Spleen (tissue), 11 donors: ENCODE data around the gene PARD6G. TPM values are rescaled to one million over a fixed set of nuclear protein-coding genes. Genes with fewer than 3 reads are reported as not detected.

Experiments used
- DNase-seq: peaks from one replicate; pipeline ENCODE4 v3.0.0-alpha.2; 2020
- H3K27ac ChIP-seq, 8 donors: fragments of 200-600 bp; sonication (generic) in 7 of 8; 1 replicate in 4 of 8; 2 replicates in 4 of 8; pipeline versions ENCODE4 v1.5.0 to v1.8.0; 2016 to 2021; ENCODE audit warnings: inconsistent platforms in 4 of 8, mild to moderate bottlenecking in 4 of 8, moderate library complexity in 1 of 8
- H3K27me3 ChIP-seq, 7 donors: fragments of 200-600 bp; sonication (generic) in 6 of 7; replicated peaks in 1 of 7; 1 replicate in 4 of 7; 2 replicates in 3 of 7; pipeline versions ENCODE4 v1.5.0 to v1.8.0; 2016 to 2021; ENCODE audit warnings: inconsistent platforms in 3 of 7, mild to moderate bottlenecking in 1 of 7
- H3K36me3 ChIP-seq, 6 donors: fragments of 200-600 bp; sonication (generic) in 5 of 6; 1 replicate in 4 of 6; 2 replicates in 2 of 6; pipeline versions ENCODE4 v1.5.0 to v1.8.0; 2016 to 2021; ENCODE audit warnings: inconsistent platforms in 2 of 6
- H3K4me1 ChIP-seq, 6 donors: fragments of 200-600 bp; sonication (generic) in 5 of 6; 1 replicate in 3 of 6; 2 replicates in 3 of 6; pipeline versions ENCODE4 v1.5.0 to v1.8.0; 2016 to 2021; ENCODE audit warnings: inconsistent platforms in 3 of 6
- H3K4me3 ChIP-seq, 8 donors: fragments of 200-600 bp; sonication (generic) in 7 of 8; 1 replicate in 4 of 8; 2 replicates in 4 of 8; pipeline versions ENCODE4 v1.5.0 to v1.8.0; 2016 to 2021; ENCODE audit warnings: inconsistent platforms in 4 of 8, mild to moderate bottlenecking in 4 of 8, moderate library complexity in 2 of 8
- H3K9me3 ChIP-seq, 8 donors: fragments of 200-600 bp; sonication (generic) in 7 of 8; 1 replicate in 4 of 8; 2 replicates in 4 of 8; pipeline versions ENCODE4 v1.5.0 to v1.8.0; 2016 to 2021; ENCODE audit warnings: inconsistent platforms in 4 of 8
- POLR2A ChIP-seq, 3 donors: fragments of 450-650 bp; IDR thresholded peaks; one replicate each; pipeline ENCODE4 v1.5.1; 2017; ENCODE audit warnings: antibody characterized with exemption in 3 of 3, mild to moderate bottlenecking in 1 of 3
- POLR2AphosphoS5 ChIP-seq, 3 donors: sonication (generic); formaldehyde crosslinking; IDR thresholded peaks; one replicate each; pipeline ENCODE4 v1.5.1; 2017; ENCODE audit warnings: antibody characterized with exemption in 3 of 3
- WGBS, 5 donors: extraction: QIAGEN DNeasy Blood & Tissue Kit in 3 of 5; methylation state at CpG; one replicate each; pipeline versions ENCODE4 v1.1.5 to v1.1.7; 2013 to 2018; 5-methylcytosine and 5-hydroxymethylcytosine counted together
- intact Hi-C: fragments of 100-400 bp; cut with DNase I; formaldehyde crosslinking; loops from one replicate; pipeline ENCODE4 v1.15.0; 2023; ENCODE audit warnings: low total_unique reads
- polyA plus RNA-seq, 3 donors: library from polyadenylated mRNA; stranded (reverse); fragments of 200-250 nt; gene quantifications; one replicate each; pipeline ENCODE4 v1.2.1, GENCODE V29; 2013
- total RNA-seq, 7 donors: library from RNA; depleted of rRNA in 3 of 7; stranded (reverse); fragments of >200 nt in 3 of 7; fragmentation: NEBNext Ultra II Directional in 4 of 7; extraction: Animal tissue kit (Norgen Biotek cat#: 25700) in 4 of 7; gene quantifications; one replicate each; pipeline versions ENCODE4 v1.1.0 to v1.2.1, GENCODE V29; 2016 to 2021
- TF ChIP-seq, protein P1 (sequence below), 11 experiments: fragments of 200-600 bp in 7 of 11; fragments of 450-650 bp in 4 of 11; sonication (generic) in 4 of 11; IDR thresholded peaks in 8 of 11; conservative IDR thresholded peaks in 3 of 11; 1 replicate in 7 of 11; 2 replicates in 4 of 11; pipeline versions ENCODE4 v1.4.0 to v1.8.0; 2016 to 2021; ENCODE audit warnings: antibody characterized with exemption in 11 of 11, inconsistent platforms in 4 of 11, mild to moderate bottlenecking in 1 of 11
- donor health status: healthy with polysubstance abuse.
- donor health status: DM: no; HTN: no; CAD: no; lungs with moderate emphysema.
- donor health status: DM: no; HTN: no; CAD: no.
- donor health status: Bipolar disorder and iron deficiency.
- donor health status: healthy.
- donor health status: DM: no; HTN: no; CAD: no.
- donor health status: DM: yes; HTN: yes; CAD: no.

The PARD6G gene
- total and polyA plus RNA-seq, 10 donors = 0.30 to 6.8 (median 2.4) TPM

DNA sequence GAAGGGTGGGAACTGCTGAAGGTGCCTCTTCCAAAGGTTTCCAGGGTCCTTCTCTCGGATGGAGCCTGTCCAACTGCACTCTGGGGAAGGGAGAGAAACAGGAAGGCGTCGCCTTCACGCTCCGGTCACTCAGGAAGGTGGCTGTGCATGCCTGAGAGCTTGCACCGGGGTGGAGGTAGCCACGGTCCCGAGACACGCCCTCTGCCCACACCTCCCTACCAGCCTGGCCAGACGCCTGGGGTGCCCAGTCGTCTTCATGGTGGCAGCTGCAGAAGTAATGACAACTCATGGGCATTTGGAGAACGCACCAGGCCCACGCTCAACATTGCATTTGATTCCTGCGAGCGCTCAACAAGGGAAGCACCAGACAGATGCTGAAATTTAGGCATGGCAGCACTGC is 78.3 kb downstream of the PARD6G start:
- no peak for DNase-seq
- WGBS, 5 donors = 79 to 89% (median 80%) methylated on average over 9 to 15 of the region's 15 CpGs
- Histone ChIP-seq H3K27me3 (peaks cover 0 to 61% (median 6%) of the 10 kb centered on the region in 7 donors), H3K4me1 (peaks cover 0 to 15% (median 7%) of the 10 kb centered on the region in 6 donors), H3K27ac (no peak overlapping the region), H3K4me3 (no peak overlapping the region), H3K36me3 (no peaks in the 10 kb centered on the region), H3K9me3 (peaks cover 2 to 24% (median 22%) of the 10 kb centered on the region in 8 donors)
- intact Hi-C loops = no loop called here
- TF ChIP-seq POLR2AphosphoS5 (IDR thresholded peaks at IDR 0.05) = no peak
- TF ChIP-seq POLR2A (IDR thresholded peaks at IDR 0.05) = no peak

DNA sequence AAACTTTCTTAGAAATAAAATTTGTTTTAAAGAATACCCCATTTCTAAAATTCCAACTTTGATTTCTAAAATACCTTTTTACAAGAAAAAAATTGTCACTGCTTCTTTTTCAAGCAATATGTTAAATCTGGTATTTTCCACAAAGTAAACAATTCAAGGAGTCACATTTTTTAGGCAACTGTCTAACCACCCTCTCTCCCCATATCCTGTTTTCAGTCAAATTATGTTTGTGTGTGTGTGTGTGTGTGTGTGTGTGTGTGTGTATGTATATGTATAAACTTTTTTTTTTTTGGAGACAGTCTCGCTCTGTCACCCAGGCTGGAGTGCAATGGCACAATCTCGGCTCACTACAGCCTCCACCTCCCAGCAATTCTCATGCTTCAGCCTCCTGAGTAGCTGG is 79.0 kb downstream of the PARD6G start:
- Histone ChIP-seq H3K27ac (no peak overlapping the region), H3K4me3 (no peak overlapping the region), H3K36me3 (no peaks in the 10 kb centered on the region), H3K4me1 (peaks cover 0 to 15% (median 7%) of the 10 kb centered on the region in 6 donors), H3K9me3 (peaks cover 2 to 30% (median 26%) of the 10 kb centered on the region in 8 donors), H3K27me3 (peaks cover 0 to 61% (median 6%) of the 10 kb centered on the region in 7 donors)
- intact Hi-C loops = no loop called here
- no peak for DNase-seq
- TF ChIP-seq POLR2AphosphoS5 (IDR thresholded peaks at IDR 0.05) = no peak
- TF ChIP-seq POLR2A (IDR thresholded peaks at IDR 0.05) = no peak
- TF ChIP-seq, protein P1, sequence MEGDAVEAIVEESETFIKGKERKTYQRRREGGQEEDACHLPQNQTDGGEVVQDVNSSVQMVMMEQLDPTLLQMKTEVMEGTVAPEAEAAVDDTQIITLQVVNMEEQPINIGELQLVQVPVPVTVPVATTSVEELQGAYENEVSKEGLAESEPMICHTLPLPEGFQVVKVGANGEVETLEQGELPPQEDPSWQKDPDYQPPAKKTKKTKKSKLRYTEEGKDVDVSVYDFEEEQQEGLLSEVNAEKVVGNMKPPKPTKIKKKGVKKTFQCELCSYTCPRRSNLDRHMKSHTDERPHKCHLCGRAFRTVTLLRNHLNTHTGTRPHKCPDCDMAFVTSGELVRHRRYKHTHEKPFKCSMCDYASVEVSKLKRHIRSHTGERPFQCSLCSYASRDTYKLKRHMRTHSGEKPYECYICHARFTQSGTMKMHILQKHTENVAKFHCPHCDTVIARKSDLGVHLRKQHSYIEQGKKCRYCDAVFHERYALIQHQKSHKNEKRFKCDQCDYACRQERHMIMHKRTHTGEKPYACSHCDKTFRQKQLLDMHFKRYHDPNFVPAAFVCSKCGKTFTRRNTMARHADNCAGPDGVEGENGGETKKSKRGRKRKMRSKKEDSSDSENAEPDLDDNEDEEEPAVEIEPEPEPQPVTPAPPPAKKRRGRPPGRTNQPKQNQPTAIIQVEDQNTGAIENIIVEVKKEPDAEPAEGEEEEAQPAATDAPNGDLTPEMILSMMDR (IDR thresholded peaks at IDR 0.05 in 8 of 11, conservative IDR thresholded peaks at IDR 0.05 in 3 of 11) = no peak
- WGBS, 5 donors = 85 to 91% (median 90%) methylated on average over 2 of the region's 2 CpGs

DNA sequence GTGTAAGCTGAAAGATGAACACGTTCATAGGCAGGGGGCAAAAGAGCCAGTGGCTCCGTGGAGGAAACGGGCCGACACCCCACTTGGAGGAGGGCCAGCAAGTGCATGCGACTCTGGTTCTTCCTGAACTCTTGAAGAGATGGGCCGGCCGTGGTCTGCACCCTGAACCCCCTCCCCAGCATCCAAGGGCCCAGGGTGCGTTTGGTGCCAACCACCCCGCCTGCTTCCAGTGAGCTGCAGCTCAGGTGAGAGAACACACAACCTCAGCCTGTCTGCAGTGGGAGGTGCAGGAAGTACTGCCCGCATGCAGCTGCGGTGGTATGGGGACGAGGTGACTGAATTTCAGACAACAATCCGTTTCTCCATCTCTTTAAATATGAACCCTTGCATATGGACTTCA is 79.4 kb downstream of the PARD6G start:
- Histone ChIP-seq H3K4me3 (no peak overlapping the region), H3K4me1 (peaks cover 0 to 15% (median 7%) of the 10 kb centered on the region in 6 donors), H3K27me3 (peaks cover 0 to 58% (median 6%) of the 10 kb centered on the region in 7 donors), H3K27ac (no peak overlapping the region), H3K36me3 (no peaks in the 10 kb centered on the region), H3K9me3 (peaks cover 2 to 34% (median 26%) of the 10 kb centered on the region in 8 donors)
- TF ChIP-seq POLR2A (IDR thresholded peaks at IDR 0.05) (no peak), POLR2AphosphoS5 (IDR thresholded peaks at IDR 0.05) (no peak)
- TF ChIP-seq, protein P1 (IDR thresholded peaks at IDR 0.05 in 8 of 11, conservative IDR thresholded peaks at IDR 0.05 in 3 of 11) = no peak
- WGBS, 5 donors = 44 to 63% (median 60%) methylated on average over 8 to 13 of the region's 13 CpGs
- DNase-seq = no peak
- intact Hi-C loops = no loop called here

DNA sequence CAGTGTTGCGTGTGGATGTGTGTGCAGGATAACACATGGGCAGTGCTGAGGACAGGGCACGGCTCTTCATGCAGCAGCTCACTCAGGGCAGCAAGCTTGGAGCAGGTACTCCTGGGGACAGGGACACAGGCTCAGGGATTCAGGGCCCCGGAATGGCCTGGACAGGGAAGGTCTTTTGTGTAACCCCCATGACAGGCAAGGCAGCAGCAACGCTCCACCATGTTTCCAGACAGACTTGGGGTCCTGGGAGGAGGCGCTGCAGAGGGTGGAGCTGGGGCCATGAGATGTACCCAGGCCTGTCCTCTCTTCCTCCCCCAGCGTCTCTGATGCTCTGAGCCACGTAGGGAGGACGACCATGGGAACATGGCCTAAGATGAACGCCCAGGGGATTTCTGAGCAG is 80.0 kb downstream of the PARD6G start:
- DNase-seq = no peak
- 85 to 93% (median 90%) methylated on average over 9 of the region's 9 CpGs for WGBS, 5 donors
- TF ChIP-seq, protein P1 (IDR thresholded peaks at IDR 0.05 in 8 of 11, conservative IDR thresholded peaks at IDR 0.05 in 3 of 11) = no peak
- TF ChIP-seq POLR2AphosphoS5 (IDR thresholded peaks at IDR 0.05) (no peak), POLR2A (IDR thresholded peaks at IDR 0.05) (no peak)

More for the DNA sequence above, 80.0 kb downstream of the PARD6G start:
- Histone ChIP-seq H3K36me3 (no peaks in the 10 kb centered on the region), H3K9me3 (peaks cover 2 to 34% (median 26%) of the 10 kb centered on the region in 8 donors), H3K27ac (no peak overlapping the region), H3K27me3 (peaks cover 0 to 55% (median 6%) of the 10 kb centered on the region in 7 donors), H3K4me1 (peaks cover 0 to 15% (median 7%) of the 10 kb centered on the region in 6 donors), H3K4me3 (no peak overlapping the region)
- intact Hi-C loops = no loop called here
